DMS53 treated with DMSO at 0.1 percent for 48 hours (cell line): Measurements from ENCODE around the gene GTPBP4.
"Not testable (repeated sequence)": the region's sequence is repeated elsewhere in the genome, so short reads cannot be mapped to it uniquely, and the experiment has no call there.

ENCODE experiments used
- DNase-seq: peaks from one replicate; lab custom pipeline; 2025; ENCODE audit not compliant: unreplicated experiment; lab: John Stamatoyannopoulos, UW

The GTPBP4 gene

GRCh38 chr10:1056326-1057105, 68.3 kb downstream of the GTPBP4 start, which contains the start of gene WDR37:
Gene WDR37 (plus strand): TSS chr10:1056385. CDS start chr10:1072156, 15,771 bp downstream.
- peak; percentile 38 for DNase-seq

DNA sequence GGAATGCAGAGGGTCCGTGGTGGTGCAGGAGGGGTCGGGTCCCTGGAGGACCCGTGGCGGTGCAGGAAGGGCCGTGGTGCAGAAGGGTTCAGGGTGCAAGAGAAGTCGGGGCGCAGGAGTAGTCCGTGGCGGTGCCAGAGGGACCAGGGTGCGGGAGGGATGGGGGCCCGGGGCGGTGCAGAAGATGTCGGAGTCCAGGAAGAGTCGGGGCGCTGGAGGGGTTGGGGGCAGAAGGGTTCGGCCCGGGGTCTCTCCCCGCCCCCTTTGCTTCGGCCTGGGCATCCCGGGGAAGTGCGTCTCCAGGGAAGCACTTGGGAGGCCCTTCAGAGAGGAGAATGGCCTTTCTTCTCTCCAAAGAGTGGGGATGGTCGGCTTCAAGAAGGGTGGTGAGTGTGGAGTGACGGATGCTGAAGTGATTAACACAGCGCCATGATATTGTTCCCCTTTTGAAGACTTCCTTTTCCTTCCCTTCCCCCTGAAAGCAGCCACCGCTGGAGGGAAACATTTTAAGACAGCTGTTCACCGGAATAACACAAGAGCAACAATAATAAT, 68.9 kb downstream of the GTPBP4 start:
- no peak for DNase-seq

DNA sequence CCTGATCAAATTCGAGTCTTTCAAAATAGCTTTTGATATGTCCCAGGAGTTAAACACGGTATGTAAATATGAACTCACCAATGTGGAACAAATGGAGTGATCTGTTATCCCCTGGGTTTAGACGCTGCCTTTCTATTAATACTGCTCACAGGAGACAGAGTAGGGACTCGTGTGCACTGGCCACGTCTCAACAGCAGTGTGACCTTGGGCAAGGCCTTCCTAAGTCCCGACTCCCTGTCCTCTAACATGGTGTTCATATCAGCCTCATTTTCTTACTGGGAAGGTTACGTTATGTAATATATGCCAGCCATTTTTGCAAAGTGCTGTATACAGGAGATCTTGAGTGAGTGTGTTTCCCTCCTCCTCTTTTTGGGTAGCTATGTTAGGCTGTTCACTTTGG, 69.8 kb downstream of the GTPBP4 start:
- no peak for DNase-seq

DNA sequence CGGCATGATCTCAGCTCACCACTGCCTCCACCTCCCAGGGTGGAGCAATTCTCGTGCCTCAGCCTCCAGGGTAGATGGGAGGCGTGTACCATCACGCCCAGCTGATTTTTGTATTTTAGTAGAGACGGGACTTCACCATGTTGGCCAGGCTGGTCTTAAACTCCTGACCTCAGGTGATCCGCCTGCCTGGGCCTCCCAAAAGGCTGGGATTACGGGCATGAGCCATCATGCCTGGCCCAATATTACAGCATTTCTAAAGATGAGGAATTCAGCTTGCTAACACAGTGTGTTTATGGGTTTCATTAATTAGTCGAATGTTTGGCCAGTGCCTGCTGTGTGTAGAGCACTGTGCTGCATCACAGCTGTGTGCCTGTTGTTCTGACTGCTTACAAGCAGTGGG, 71.7 kb downstream of the GTPBP4 start:
- DNase-seq, result no peak

DNA sequence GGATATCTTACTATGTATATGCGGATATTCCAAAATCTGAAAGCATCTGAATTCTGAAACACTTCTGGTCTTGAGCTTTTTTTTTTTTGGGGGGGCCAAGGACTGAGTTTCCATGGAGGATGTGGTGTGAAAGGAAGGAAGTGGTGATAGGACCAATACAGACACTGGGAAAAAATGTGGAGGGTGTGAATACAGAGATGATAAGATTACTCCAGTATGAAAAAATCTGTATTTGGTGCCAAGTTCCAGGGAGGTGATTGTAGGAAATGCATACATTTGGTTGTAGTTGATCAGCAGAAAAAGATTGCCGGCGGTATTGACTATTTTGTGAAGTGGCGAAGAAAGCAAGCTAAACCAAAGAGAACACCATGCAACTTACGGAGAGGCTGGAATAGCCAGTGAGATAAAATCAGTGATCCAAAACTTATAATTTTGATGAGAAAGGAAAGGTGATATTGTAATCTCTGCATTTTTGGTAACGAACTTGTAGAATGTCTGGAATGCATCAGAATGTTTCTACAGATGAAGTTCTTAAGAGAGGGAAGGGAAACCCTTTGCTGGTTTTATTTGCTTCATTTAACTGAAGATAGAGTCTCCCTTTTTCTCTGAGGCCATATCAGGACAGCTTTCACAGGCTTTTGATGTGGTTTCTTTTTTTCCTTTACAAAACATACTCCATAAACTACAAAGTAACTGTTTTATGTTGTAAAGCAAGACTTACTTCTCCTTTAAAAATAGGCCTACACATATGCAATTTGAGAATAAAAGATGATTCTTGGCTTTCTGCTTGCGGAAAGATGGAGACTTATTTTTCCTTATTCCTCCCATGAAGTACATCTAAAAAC, 73.9 kb downstream of the GTPBP4 start:
- DNase-seq, result no peak

- no peak for DNase-seq
Measured at GRCh38 chr10:1063232-1063865, 75.1 kb downstream of the GTPBP4 start.

GRCh38 chr10:1064964-1065247, 76.7 kb downstream of the GTPBP4 start:
- no peak for DNase-seq

GRCh38 chr10:1066734-1067133, 78.5 kb downstream of the GTPBP4 start:
- not testable (repeated sequence) for DNase-seq

GRCh38 chr10:1068380-1069361, 80.4 kb downstream of the GTPBP4 start:
- no peak for DNase-seq
